C4-2B (cell line): ENCODE measurements around the gene LARGE1.

Source experiments
- CTCF ChIP-seq: fragments of 450-650 bp; conservative IDR thresholded peaks from 2 replicates; pipeline ENCODE4 v1.5.1; 2017; ENCODE audit warnings: mild to moderate bottlenecking
- ZFX ChIP-seq: fragments of 450-650 bp; IDR thresholded peaks from 2 replicates; pipeline ENCODE4 v1.6.1; 2017

- TF ChIP-seq CTCF = no peak
- no peak for TF ChIP-seq ZFX
These were observed 236.2 kb downstream of the LARGE1 start for GRCh38 chr22:33684087-33684486.
